ENCODE data around the gene VWA8. TPM values are rescaled to one million over a fixed set of nuclear protein-coding genes. Genes with fewer than 3 reads are reported as not detected.

VWA8 gene
- total RNA-seq, 1 donor from 2014 or later, result 14.6 TPM

- Histone ChIP-seq H3K4me3 (ENCODE audit: low read depth, low read length) (no peak overlapping the region), H3K36me3 (ENCODE audit: control insufficient read depth, insufficient read depth, low read length) (no peaks in the 10 kb centered on the region), H3K27me3 (ENCODE audit: control insufficient read depth, insufficient read depth, low read length) (no peaks in the 10 kb centered on the region)
- no peak for TF ChIP-seq CTCF (IDR thresholded peaks at IDR 0.05; ENCODE audit: insufficient read depth, low read length, poor library complexity, severe bottlenecking)
- DNase-seq (ENCODE audit: low read depth), result peak; percentile 78
These were observed 357.0 kb downstream of the VWA8 start for GRCh38 chr13:41603917-41604316.

- Histone ChIP-seq H3K36me3 (ENCODE audit: control insufficient read depth, insufficient read depth, low read length) (no peaks in the 10 kb centered on the region), H3K27me3 (ENCODE audit: control insufficient read depth, insufficient read depth, low read length) (no peaks in the 10 kb centered on the region), H3K4me3 (ENCODE audit: low read depth, low read length) (no peak overlapping the region)
- DNase-seq (ENCODE audit: low read depth), result no peak
- no peak for TF ChIP-seq CTCF (IDR thresholded peaks at IDR 0.05; ENCODE audit: insufficient read depth, low read length, poor library complexity, severe bottlenecking)
These were observed 359.0 kb downstream of the VWA8 start for GRCh38 chr13:41601718-41602445.

- H3K27me3 ChIP-seq (ENCODE audit: control insufficient read depth, insufficient read depth, low read length), result no peaks in the 10 kb centered on the region
- no peak overlapping the region for H3K4me3 ChIP-seq (ENCODE audit: low read depth, low read length)
- H3K36me3 ChIP-seq (ENCODE audit: control insufficient read depth, insufficient read depth, low read length), result no peaks in the 10 kb centered on the region
- no peak for DNase-seq (ENCODE audit: low read depth)
- TF ChIP-seq CTCF (IDR thresholded peaks at IDR 0.05; ENCODE audit: insufficient read depth, low read length, poor library complexity, severe bottlenecking), result no peak
These were observed 361.3 kb downstream of the VWA8 start for GRCh38 chr13:41599619-41600018.

GRCh38 chr13:41597348-41598041 is 363.4 kb downstream of the VWA8 start:
- Histone ChIP-seq H3K4me3 (ENCODE audit: low read depth, low read length) (no peak overlapping the region), H3K36me3 (ENCODE audit: control insufficient read depth, insufficient read depth, low read length) (no peaks in the 10 kb centered on the region), H3K27me3 (ENCODE audit: control insufficient read depth, insufficient read depth, low read length) (no peaks in the 10 kb centered on the region)
- no peak for DNase-seq (ENCODE audit: low read depth)
- no peak for TF ChIP-seq CTCF (IDR thresholded peaks at IDR 0.05; ENCODE audit: insufficient read depth, low read length, poor library complexity, severe bottlenecking)

- Histone ChIP-seq H3K27me3 (ENCODE audit: control insufficient read depth, insufficient read depth, low read length) (no peaks in the 10 kb centered on the region), H3K4me3 (ENCODE audit: low read depth, low read length) (no peak overlapping the region), H3K36me3 (ENCODE audit: control insufficient read depth, insufficient read depth, low read length) (no peaks in the 10 kb centered on the region)
- DNase-seq (ENCODE audit: low read depth), result no peak
- TF ChIP-seq CTCF (IDR thresholded peaks at IDR 0.05; ENCODE audit: insufficient read depth, low read length, poor library complexity, severe bottlenecking), result peak; percentile 7
These were observed 364.7 kb downstream of the VWA8 start for GRCh38 chr13:41596190-41596589.
